HG03575 (cell line): ENCODE measurements around the gene SETD2.

Experiments
- ATAC-seq: cut with Tn5 transposase; IDR thresholded peaks from one replicate; pipeline ENCODE4 v1.9.1; 2021; ENCODE audit not compliant: unreplicated experiment, insufficient number of reproducible peaks, low FRiP score; ENCODE audit errors: extremely low read depth

Gene SETD2

GRCh38 chr3:47016086-47016933, 147.6 kb downstream of the SETD2 start:
- no peak for ATAC-seq

- no peak for ATAC-seq
Measured at GRCh38 chr3:47015151-47015550, 148.8 kb downstream of the SETD2 start.

GRCh38 chr3:47014036-47014435, 149.9 kb downstream of the SETD2 start:
- no peak for ATAC-seq

GRCh38 chr3:47013231-47013630, 150.7 kb downstream of the SETD2 start:
- ATAC-seq, result no peak

GRCh38 chr3:47012342-47013230, 151.3 kb downstream of the SETD2 start:
- ATAC-seq, result no peak

GRCh38 chr3:47011371-47011770, 152.5 kb downstream of the SETD2 start:
- ATAC-seq, result no peak

- no peak for ATAC-seq
Measured at GRCh38 chr3:47010910-47011309, 153.0 kb downstream of the SETD2 start.

GRCh38 chr3:47010111-47010712, 153.7 kb downstream of the SETD2 start:
- no peak for ATAC-seq

- ATAC-seq, result no peak
Measured at GRCh38 chr3:47009225-47010110, 154.4 kb downstream of the SETD2 start.

GRCh38 chr3:47008851-47009224, 155.1 kb downstream of the SETD2 start:
- no peak for ATAC-seq

- ATAC-seq, result no peak
Measured at GRCh38 chr3:47008234-47008796, 155.6 kb downstream of the SETD2 start.

- ATAC-seq, result no peak
Measured at GRCh38 chr3:47007482-47008233, 156.3 kb downstream of the SETD2 start.

- ATAC-seq, result no peak
Measured at GRCh38 chr3:47007001-47007400, 156.9 kb downstream of the SETD2 start.

- ATAC-seq, result no peak
Measured at GRCh38 chr3:47006145-47006651, 157.7 kb downstream of the SETD2 start.

GRCh38 chr3:47005212-47006144, 158.4 kb downstream of the SETD2 start:
- no peak for ATAC-seq

GRCh38 chr3:47004369-47005211, 159.3 kb downstream of the SETD2 start:
- no peak for ATAC-seq
